GM13976 (cell line): Measurements from ENCODE around the gene HEATR9.

Experiments
- DNase-seq: peaks from one replicate; pipeline ENCODE4 v3.0.0; 2012; ENCODE audit warnings: low spot score
- CTCF ChIP-seq: IDR thresholded peaks from 2 replicates; pipeline ENCODE4 v1.5.1; 2012; ENCODE audit warnings: borderline replicate concordance, mild to moderate bottlenecking; ENCODE audit not compliant: insufficient read depth; ENCODE audit errors: extremely low read depth, missing control alignments, control extremely low read depth
- in situ Hi-C: fragments of 300-500 bp; cut with MboI; formaldehyde crosslinking; loops from one replicate; pipeline ENCODE4 v1.12.0; 2022; ENCODE audit warnings: low sequenced_read_pairs, mixed read lengths, inconsistent platforms; ENCODE audit not compliant: unreplicated experiment

Gene HEATR9

GRCh38 chr17:35893751-35894150 is 25.1 kb upstream of the HEATR9 start:
- no peak for TF ChIP-seq CTCF
- DNase-seq, result no peak
- in situ Hi-C loops, result no loop called here

GRCh38 chr17:35892091-35893035 is 23.7 kb upstream of the HEATR9 start:
- peak; percentile 58 for DNase-seq
- in situ Hi-C loops, result no loop called here
- TF ChIP-seq CTCF, result no peak

GRCh38 chr17:35891269-35891668 is 22.6 kb upstream of the HEATR9 start:
- in situ Hi-C loops, result no loop called here
- no peak for DNase-seq
- TF ChIP-seq CTCF, result no peak

GRCh38 chr17:35890774-35891155 is 22.1 kb upstream of the HEATR9 start:
- no peak for TF ChIP-seq CTCF
- in situ Hi-C loops, result no loop called here

GRCh38 chr17:35889818-35890773 is 21.4 kb upstream of the HEATR9 start:
- in situ Hi-C loops, result no loop called here
- no peak for DNase-seq

More at GRCh38 chr17:35890774-35891155, 22.1 kb upstream of the HEATR9 start:
- peak; percentile 55 for DNase-seq

More at GRCh38 chr17:35889818-35890773, 21.4 kb upstream of the HEATR9 start:
- no peak for TF ChIP-seq CTCF
